Liver (tissue), 9 donors: Measurements from ENCODE around the gene FILIP1L. TPM values are rescaled to one million over a fixed set of nuclear protein-coding genes. Genes with fewer than 3 reads are reported as not detected.

Experiments
- DNase-seq: peaks from one replicate; pipeline ENCODE4 v3.0.0-alpha.2; 2017; ENCODE audit warnings: low spot score
- H3K27ac ChIP-seq, 2 donors: one replicate each; pipeline ENCODE4 v1.7.0; 2013; ENCODE audit warnings: inconsistent platforms in 2 of 2, low read length in 2 of 2, control low read depth in 1 of 2, low read depth in 1 of 2, mild to moderate bottlenecking in 1 of 2
- H3K27me3 ChIP-seq, 4 donors: one replicate each; pipeline versions ENCODE4 v1.6.1 to v1.7.0; 2013; ENCODE audit warnings: low read length in 3 of 4, inconsistent platforms in 1 of 4, mild to moderate bottlenecking in 1 of 4, moderate library complexity in 1 of 4; ENCODE audit not compliant: control insufficient read depth in 4 of 4, insufficient read depth in 4 of 4
- H3K36me3 ChIP-seq, 4 donors: one replicate each; pipeline versions ENCODE4 v1.6.1 to v1.7.0; 2013; ENCODE audit warnings: low read length in 3 of 4, mild to moderate bottlenecking in 3 of 4, low read depth in 1 of 4, moderate library complexity in 1 of 4; ENCODE audit not compliant: control insufficient read depth in 4 of 4, insufficient read depth in 3 of 4
- H3K4me1 ChIP-seq, 4 donors: one replicate each; pipeline versions ENCODE4 v1.6.1 to v1.7.0; 2013; ENCODE audit warnings: low read length in 3 of 4, mild to moderate bottlenecking in 3 of 4, moderate library complexity in 1 of 4; ENCODE audit not compliant: control insufficient read depth in 4 of 4, insufficient read depth in 4 of 4
- H3K4me3 ChIP-seq, 3 donors: one replicate each; pipeline versions ENCODE4 v1.6.1 to v1.7.0; 2013; ENCODE audit warnings: low read length in 3 of 3, control low read depth in 1 of 3, low read depth in 1 of 3, mild to moderate bottlenecking in 1 of 3
- H3K9ac ChIP-seq, 2 donors: one replicate each; pipeline ENCODE4 v1.7.0; 2013; ENCODE audit warnings: low read length in 2 of 2, mild to moderate bottlenecking in 2 of 2, moderate library complexity in 2 of 2, control low read depth in 1 of 2, low read depth in 1 of 2
- H3K9me3 ChIP-seq, 4 donors: one replicate each; pipeline versions ENCODE4 v1.6.1 to v1.7.0; 2013; ENCODE audit warnings: low read length in 3 of 4; ENCODE audit not compliant: control insufficient read depth in 4 of 4
- CTCF ChIP-seq: fragments of 150-350 bp; IDR thresholded peaks from 2 replicates; pipeline ENCODE4 v1.5.1; 2017; ENCODE audit warnings: improper control_type of control experiment, low read depth, low read length; ENCODE audit not compliant: missing input control
- EGR1 ChIP-seq, 2 donors: IDR thresholded peaks; 2 replicates each; pipeline ENCODE4 v1.6.1; 2016 to 2018; ENCODE audit warnings: antibody characterized with exemption in 2 of 2, low read depth in 2 of 2
- FOXA1 ChIP-seq: IDR thresholded peaks from 2 replicates; pipeline ENCODE4 v1.6.1; 2016; ENCODE audit warnings: antibody characterized with exemption
- FOXA2 ChIP-seq: IDR thresholded peaks from 2 replicates; pipeline ENCODE4 v1.6.1; 2016; ENCODE audit warnings: antibody characterized with exemption
- GABPA ChIP-seq, 2 donors: IDR thresholded peaks in 1 of 2; conservative IDR thresholded peaks in 1 of 2; 2 replicates each; pipeline ENCODE4 v1.6.1; 2016; ENCODE audit warnings: antibody characterized with exemption in 2 of 2, mild to moderate bottlenecking in 1 of 2, moderate library complexity in 1 of 2
- HNF4A ChIP-seq, 2 donors: conservative IDR thresholded peaks; 2 replicates each; pipeline ENCODE4 v1.6.1; 2016; ENCODE audit warnings: antibody characterized with exemption in 2 of 2, mild to moderate bottlenecking in 2 of 2
- HNF4G ChIP-seq: IDR thresholded peaks from 2 replicates; pipeline ENCODE4 v1.6.1; 2016; ENCODE audit warnings: antibody characterized with exemption
- JUND ChIP-seq, 2 donors: IDR thresholded peaks; 2 replicates each; pipeline ENCODE4 v1.6.1; 2016; ENCODE audit warnings: antibody characterized with exemption in 2 of 2
- MAX ChIP-seq: IDR thresholded peaks from 2 replicates; pipeline ENCODE4 v1.6.1; 2016; ENCODE audit warnings: antibody characterized with exemption
- RAD21 ChIP-seq, 2 donors: IDR thresholded peaks; 2 replicates each; pipeline ENCODE4 v1.6.1; 2016; ENCODE audit warnings: antibody characterized with exemption in 2 of 2, mild to moderate bottlenecking in 2 of 2
- REST ChIP-seq: IDR thresholded peaks from 2 replicates; pipeline ENCODE4 v1.6.1; 2016; ENCODE audit warnings: antibody characterized with exemption, mild to moderate bottlenecking
- RXRA ChIP-seq, 2 donors: IDR thresholded peaks; 2 replicates each; pipeline ENCODE4 v1.6.1; 2017 to 2018; ENCODE audit warnings: antibody characterized with exemption in 2 of 2, mild to moderate bottlenecking in 1 of 2
- SP1 ChIP-seq: IDR thresholded peaks from 2 replicates; pipeline ENCODE4 v1.6.1; 2018; ENCODE audit warnings: antibody characterized with exemption, mild to moderate bottlenecking
- TAF1 ChIP-seq: conservative IDR thresholded peaks from 2 replicates; pipeline ENCODE4 v1.6.1; 2016; ENCODE audit warnings: antibody characterized with exemption, mild to moderate bottlenecking
- YY1 ChIP-seq: IDR thresholded peaks from 2 replicates; pipeline ENCODE4 v1.6.1; 2016; ENCODE audit warnings: antibody characterized with exemption, mild to moderate bottlenecking
- WGBS: extraction: QIAGEN DNeasy Blood & Tissue Kit; methylation state at CpG from one replicate; pipeline ENCODE4 v1.1.7; 2013; 5-methylcytosine and 5-hydroxymethylcytosine counted together
- polyA plus RNA-seq, 2 donors: library from polyadenylated mRNA; stranded (reverse) in 1 of 2; unstranded in 1 of 2; fragments of 200-250 nt in 1 of 2; fragments of >200 nt in 1 of 2; fragmentation: Nextera tagmentation in 1 of 2; extraction: Ambion mirVana in 1 of 2; gene quantifications; one replicate each; pipeline versions ENCODE4 v1.2.1 to v1.2.3, GENCODE V29; 2013 to 2015
- total RNA-seq, 2 donors: library from RNA; depleted of rRNA; stranded (reverse); fragments of >200 nt; gene quantifications; one replicate each; pipeline ENCODE4 v1.2.3, GENCODE V29; 2014
- TF ChIP-seq, protein P1 (sequence below): IDR thresholded peaks from 2 replicates; pipeline ENCODE4 v1.6.1; 2016; ENCODE audit warnings: antibody characterized with exemption
- TF ChIP-seq, protein P2 (sequence below): IDR thresholded peaks from 2 replicates; pipeline ENCODE4 v1.6.1; 2016; ENCODE audit warnings: antibody characterized with exemption
- donor health status: healthy.
- donor health status: healthy.
- donor health status: healthy.
- donor health status: healthy.
- donor health status: healthy.

The FILIP1L gene
- total and polyA plus RNA-seq, 4 donors: 1.4 to 6.5 (median 1.9) TPM

GRCh38 chr3:100005665-100006393, 108.5 kb downstream of the FILIP1L start (continued):
- TF ChIP-seq, protein P1, sequence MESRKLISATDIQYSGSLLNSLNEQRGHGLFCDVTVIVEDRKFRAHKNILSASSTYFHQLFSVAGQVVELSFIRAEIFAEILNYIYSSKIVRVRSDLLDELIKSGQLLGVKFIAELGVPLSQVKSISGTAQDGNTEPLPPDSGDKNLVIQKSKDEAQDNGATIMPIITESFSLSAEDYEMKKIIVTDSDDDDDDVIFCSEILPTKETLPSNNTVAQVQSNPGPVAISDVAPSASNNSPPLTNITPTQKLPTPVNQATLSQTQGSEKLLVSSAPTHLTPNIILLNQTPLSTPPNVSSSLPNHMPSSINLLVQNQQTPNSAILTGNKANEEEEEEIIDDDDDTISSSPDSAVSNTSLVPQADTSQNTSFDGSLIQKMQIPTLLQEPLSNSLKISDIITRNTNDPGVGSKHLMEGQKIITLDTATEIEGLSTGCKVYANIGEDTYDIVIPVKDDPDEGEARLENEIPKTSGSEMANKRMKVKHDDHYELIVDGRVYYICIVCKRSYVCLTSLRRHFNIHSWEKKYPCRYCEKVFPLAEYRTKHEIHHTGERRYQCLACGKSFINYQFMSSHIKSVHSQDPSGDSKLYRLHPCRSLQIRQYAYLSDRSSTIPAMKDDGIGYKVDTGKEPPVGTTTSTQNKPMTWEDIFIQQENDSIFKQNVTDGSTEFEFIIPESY: no peak
- no peak for TF ChIP-seq EGR1 (IDR thresholded peaks at IDR 0.05; ENCODE audit: low read depth in 2 of 2)

DNA sequence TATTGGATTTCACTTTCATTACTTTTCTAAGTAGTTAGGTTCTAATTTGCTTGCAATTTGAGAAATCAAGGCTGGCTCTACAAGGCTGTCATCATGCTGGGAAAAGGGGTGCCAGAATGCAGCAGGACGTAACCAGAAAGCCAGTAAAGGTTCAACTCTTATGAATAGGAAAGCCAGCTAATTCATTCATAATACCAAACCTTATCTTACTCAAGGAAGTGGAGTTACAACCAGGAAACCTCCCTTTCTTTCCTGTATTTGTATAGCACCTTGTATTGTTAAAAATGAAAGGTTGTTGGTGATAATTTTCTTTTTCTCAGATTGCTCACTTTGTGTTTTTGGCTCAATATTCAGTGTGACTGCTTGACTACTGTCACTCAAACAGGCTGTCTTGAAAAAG, 109.4 kb downstream of the FILIP1L start:
- H3K4me1 ChIP-seq: no peaks in the 10 kb centered on the region
- TF ChIP-seq, protein P1: no peak
- TF ChIP-seq MAX: no peak
- no peak for TF ChIP-seq RXRA (IDR thresholded peaks at IDR 0.05)
- TF ChIP-seq CTCF: no peak
- no peak for TF ChIP-seq TAF1
- TF ChIP-seq HNF4G: no peak
- no peak for TF ChIP-seq REST
- no peak for TF ChIP-seq EGR1 (IDR thresholded peaks at IDR 0.05; ENCODE audit: low read depth in 2 of 2)
- no peak for TF ChIP-seq FOXA1
- TF ChIP-seq, protein P2, sequence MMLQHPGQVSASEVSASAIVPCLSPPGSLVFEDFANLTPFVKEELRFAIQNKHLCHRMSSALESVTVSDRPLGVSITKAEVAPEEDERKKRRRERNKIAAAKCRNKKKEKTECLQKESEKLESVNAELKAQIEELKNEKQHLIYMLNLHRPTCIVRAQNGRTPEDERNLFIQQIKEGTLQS: no peak
- no peak for TF ChIP-seq HNF4A (conservative IDR thresholded peaks at IDR 0.05)
- TF ChIP-seq GABPA (IDR thresholded peaks at IDR 0.05 in 1 of 2, conservative IDR thresholded peaks at IDR 0.05 in 1 of 2): no peak
- no peak for TF ChIP-seq RAD21 (IDR thresholded peaks at IDR 0.05)
- no peak for TF ChIP-seq YY1
- no peak for TF ChIP-seq JUND (IDR thresholded peaks at IDR 0.05)
- no peak for TF ChIP-seq FOXA2
- no peak for TF ChIP-seq SP1
- 77% methylated on average over 1 of the region's 1 CpG for WGBS
- H3K9me3 ChIP-seq: no peaks in the 10 kb centered on the region
- H3K27me3 ChIP-seq: no peaks in the 10 kb centered on the region
- H3K36me3 ChIP-seq: no peaks in the 10 kb centered on the region
- H3K9ac ChIP-seq: no peak overlapping the region
- no peak overlapping the region for H3K27ac ChIP-seq
- H3K4me3 ChIP-seq: no peak overlapping the region
- DNase-seq: no peak
